HG02870 (cell line): ENCODE data around the gene CSNK1E.

Experiments used
- ATAC-seq: cut with Tn5 transposase; IDR thresholded peaks from one replicate; pipeline ENCODE4 v1.9.1; 2021; ENCODE audit warnings: mild to moderate bottlenecking, moderate library complexity; ENCODE audit not compliant: unreplicated experiment

The CSNK1E gene

GRCh38 chr22:38250643-38251340 is 66.4 kb downstream of the CSNK1E start:
- ATAC-seq, result no peak

GRCh38 chr22:38249803-38250642 is 67.2 kb downstream of the CSNK1E start:
- no peak for ATAC-seq

- ATAC-seq, result no peak
Observed at GRCh38 chr22:38249301-38249700, 67.9 kb downstream of the CSNK1E start.

- ATAC-seq, result no peak
Observed at GRCh38 chr22:38248280-38248679, 69.0 kb downstream of the CSNK1E start.

- ATAC-seq, result no peak
Observed at GRCh38 chr22:38247713-38248112, 69.5 kb downstream of the CSNK1E start.

- ATAC-seq, result no peak
Observed at GRCh38 chr22:38246692-38247091, 70.5 kb downstream of the CSNK1E start.

- ATAC-seq, result no peak
Observed at GRCh38 chr22:38246046-38246658, 71.1 kb downstream of the CSNK1E start.

- no peak for ATAC-seq
Observed at GRCh38 chr22:38244106-38244505, 73.1 kb downstream of the CSNK1E start.

GRCh38 chr22:38243007-38243765 is 74.0 kb downstream of the CSNK1E start:
- no peak for ATAC-seq

GRCh38 chr22:38240734-38241252 is 76.4 kb downstream of the CSNK1E start:
- no peak for ATAC-seq
